Measurements from ENCODE around the gene SGCD. TPM values are rescaled to one million over a fixed set of nuclear protein-coding genes. Genes with fewer than 3 reads are reported as not detected.

SGCD gene
- polyA plus RNA-seq (2013, experiment 1 of 2): 0.51 TPM
- 0.63 TPM for polyA plus RNA-seq (2013, experiment 2 of 2)

- no peaks in the 10 kb centered on the region for H3K79me1 ChIP-seq (replicated peaks; ENCODE audit: low read length, poor library complexity, severe bottlenecking)
- H4K91ac ChIP-seq (ENCODE audit: low read length): no peak within 1 kb of the TSS
- no peak within 1 kb of the TSS for H2BK15ac ChIP-seq (ENCODE audit: low read depth, poor library complexity, severe bottlenecking)
- no peak within 1 kb of the TSS for H3K27ac ChIP-seq (ENCODE audit: low read length, poor library complexity, severe bottlenecking)
- H3K23ac ChIP-seq (ENCODE audit: low read length in 2 of 2): no peak within 1 kb of the TSS
- WGBS: 79% methylated on average over 18 of the region's 18 CpGs
- H3K14ac ChIP-seq (ENCODE audit: low read length in 2 of 2): no peak within 1 kb of the TSS
- H3K4ac ChIP-seq (ENCODE audit: low read depth in 1 of 2, low read length in 2 of 2): no peak within 1 kb of the TSS
- H2AFZ ChIP-seq (ENCODE audit: low read depth, low read length): no peak within 1 kb of the TSS
- H3K4me1 ChIP-seq (ENCODE audit: control insufficient read depth, insufficient read depth, low read depth, low read length): peaks cover 3% of the 10 kb centered on the region
- DNase-seq: peak; percentile 9
- peak within 1 kb of the TSS; percentile 94 for H3K9ac ChIP-seq (ENCODE audit: low read length)
- H3K36me3 ChIP-seq (ENCODE audit: control insufficient read depth in 1 of 2, insufficient read depth in 2 of 2, low read depth in 1 of 2, low read length in 2 of 2): peaks cover 0 to 4% of the 10 kb centered on the region in 2 experiments
- peak within 1 kb of the TSS in 1 of 2 experiments; percentile 84 for H3K4me3 ChIP-seq (ENCODE audit: insufficient read depth in 1 of 2, low read depth in 1 of 2, low read length in 2 of 2)
- no peaks in the 10 kb centered on the region for H3K27me3 ChIP-seq (ENCODE audit: control insufficient read depth in 1 of 2, insufficient read depth in 1 of 2, low read length in 2 of 2)
- no peak within 1 kb of the TSS for H3K18ac ChIP-seq (ENCODE audit: low read depth in 1 of 2, low read length in 2 of 2)
- no peak within 1 kb of the TSS for H4K8ac ChIP-seq (ENCODE audit: low read length)
- H2BK5ac ChIP-seq (ENCODE audit: low read depth, low read length, poor library complexity, severe bottlenecking): no peak within 1 kb of the TSS
- H3K9me3 ChIP-seq (ENCODE audit: control insufficient read depth, low read length): no peaks in the 10 kb centered on the region
- H3K4me2 ChIP-seq (ENCODE audit: low read length, poor library complexity, severe bottlenecking): peak within 1 kb of the TSS; percentile 10
- H2AK5ac ChIP-seq (ENCODE audit: low read length, severe bottlenecking): no peak within 1 kb of the TSS
- H2BK120ac ChIP-seq (ENCODE audit: low read depth, low read length): no peak within 1 kb of the TSS
- no peak within 1 kb of the TSS for H2BK12ac ChIP-seq (ENCODE audit: low read length in 2 of 2)
These were observed at the start of gene SGCD for GRCh38 chr5:156326718-156327259. TSS of gene SGCD (plus strand) at chr5:156327164.

GRCh38 chr5:156277290-156277689 lies 49.7 kb upstream of the SGCD start:
- H3K14ac ChIP-seq (ENCODE audit: low read length in 2 of 2): no peak overlapping the region
- no peaks in the 10 kb centered on the region for H3K27me3 ChIP-seq (ENCODE audit: control insufficient read depth in 1 of 2, insufficient read depth in 1 of 2, low read length in 2 of 2)
- H3K9me3 ChIP-seq (ENCODE audit: control insufficient read depth, low read length): no peaks in the 10 kb centered on the region
- H3K18ac ChIP-seq (ENCODE audit: low read depth in 1 of 2, low read length in 2 of 2): no peak overlapping the region
- no peak for DNase-seq
- no peak overlapping the region for H3K23ac ChIP-seq (ENCODE audit: low read length in 2 of 2)
- H3K4ac ChIP-seq (ENCODE audit: low read depth in 1 of 2, low read length in 2 of 2): no peak overlapping the region
- H2BK120ac ChIP-seq (ENCODE audit: low read depth, low read length): no peak overlapping the region
- no peak overlapping the region for H4K8ac ChIP-seq (ENCODE audit: low read length)
- no peak overlapping the region for H3K4me2 ChIP-seq (ENCODE audit: low read length, poor library complexity, severe bottlenecking)
- H2AK5ac ChIP-seq (ENCODE audit: low read length, severe bottlenecking): no peak overlapping the region
- no peak overlapping the region for H2BK5ac ChIP-seq (ENCODE audit: low read depth, low read length, poor library complexity, severe bottlenecking)
- H3K4me3 ChIP-seq (ENCODE audit: insufficient read depth in 1 of 2, low read depth in 1 of 2, low read length in 2 of 2): no peak overlapping the region
- no peak overlapping the region for H3K27ac ChIP-seq (ENCODE audit: low read length, poor library complexity, severe bottlenecking)
- no peaks in the 10 kb centered on the region for H3K36me3 ChIP-seq (ENCODE audit: control insufficient read depth in 1 of 2, insufficient read depth in 2 of 2, low read depth in 1 of 2, low read length in 2 of 2)
- no peak overlapping the region for H2BK15ac ChIP-seq (ENCODE audit: low read depth, poor library complexity, severe bottlenecking)
- no peaks in the 10 kb centered on the region for H3K79me1 ChIP-seq (replicated peaks; ENCODE audit: low read length, poor library complexity, severe bottlenecking)
- no peak overlapping the region for H3K9ac ChIP-seq (ENCODE audit: low read length)
- no peak overlapping the region for H4K91ac ChIP-seq (ENCODE audit: low read length)
- H3K4me1 ChIP-seq (ENCODE audit: control insufficient read depth, insufficient read depth, low read depth, low read length): no peaks in the 10 kb centered on the region
- H2BK12ac ChIP-seq (ENCODE audit: low read length in 2 of 2): no peak overlapping the region
- 84% methylated on average over 2 of the region's 2 CpGs for WGBS
- no peak overlapping the region for H2AFZ ChIP-seq (ENCODE audit: low read depth, low read length)

- DNase-seq: no peak
- Histone ChIP-seq H2BK120ac (ENCODE audit: low read depth, low read length) (no peak overlapping the region), H3K23ac (ENCODE audit: low read length in 2 of 2) (no peak overlapping the region), H3K14ac (ENCODE audit: low read length in 2 of 2) (no peak overlapping the region), H3K4me2 (ENCODE audit: low read length, poor library complexity, severe bottlenecking) (no peak overlapping the region), H3K9me3 (ENCODE audit: control insufficient read depth, low read length) (no peaks in the 10 kb centered on the region), H3K4ac (ENCODE audit: low read depth in 1 of 2, low read length in 2 of 2) (no peak overlapping the region), H3K36me3 (ENCODE audit: control insufficient read depth in 1 of 2, insufficient read depth in 2 of 2, low read depth in 1 of 2, low read length in 2 of 2) (no peaks in the 10 kb centered on the region), H4K8ac (ENCODE audit: low read length) (no peak overlapping the region), H3K9ac (ENCODE audit: low read length) (no peak overlapping the region), H4K91ac (ENCODE audit: low read length) (no peak overlapping the region), H3K27ac (ENCODE audit: low read length, poor library complexity, severe bottlenecking) (no peak overlapping the region), H2AFZ (ENCODE audit: low read depth, low read length) (no peak overlapping the region), H2AK5ac (ENCODE audit: low read length, severe bottlenecking) (no peak overlapping the region), H2BK5ac (ENCODE audit: low read depth, low read length, poor library complexity, severe bottlenecking) (no peak overlapping the region), H3K4me3 (ENCODE audit: insufficient read depth in 1 of 2, low read depth in 1 of 2, low read length in 2 of 2) (no peak overlapping the region), H2BK12ac (ENCODE audit: low read length in 2 of 2) (no peak overlapping the region), H3K4me1 (ENCODE audit: control insufficient read depth, insufficient read depth, low read depth, low read length) (no peaks in the 10 kb centered on the region), H3K79me1 (replicated peaks; ENCODE audit: low read length, poor library complexity, severe bottlenecking) (no peaks in the 10 kb centered on the region), H2BK15ac (ENCODE audit: low read depth, poor library complexity, severe bottlenecking) (no peak overlapping the region), H3K27me3 (ENCODE audit: control insufficient read depth in 1 of 2, insufficient read depth in 1 of 2, low read length in 2 of 2) (no peaks in the 10 kb centered on the region), H3K18ac (ENCODE audit: low read depth in 1 of 2, low read length in 2 of 2) (no peak overlapping the region)
- no CpG with 5 or more reads among the region's 1 CpG for WGBS
These were observed 31.5 kb upstream of the SGCD start for GRCh38 chr5:156295431-156295830.

GRCh38 chr5:156310115-156310514 lies 16.8 kb upstream of the SGCD start:
- Histone ChIP-seq H3K4me3 (ENCODE audit: insufficient read depth in 1 of 2, low read depth in 1 of 2, low read length in 2 of 2) (no peak overlapping the region), H3K4ac (ENCODE audit: low read depth in 1 of 2, low read length in 2 of 2) (no peak overlapping the region), H3K9me3 (ENCODE audit: control insufficient read depth, low read length) (peaks cover 4% of the 10 kb centered on the region), H4K8ac (ENCODE audit: low read length) (no peak overlapping the region), H3K4me1 (ENCODE audit: control insufficient read depth, insufficient read depth, low read depth, low read length) (no peaks in the 10 kb centered on the region), H3K23ac (ENCODE audit: low read length in 2 of 2) (no peak overlapping the region), H2BK120ac (ENCODE audit: low read depth, low read length) (no peak overlapping the region), H2AFZ (ENCODE audit: low read depth, low read length) (no peak overlapping the region), H3K14ac (ENCODE audit: low read length in 2 of 2) (no peak overlapping the region), H3K27me3 (ENCODE audit: control insufficient read depth in 1 of 2, insufficient read depth in 1 of 2, low read length in 2 of 2) (no peaks in the 10 kb centered on the region), H2BK15ac (ENCODE audit: low read depth, poor library complexity, severe bottlenecking) (no peak overlapping the region), H2BK5ac (ENCODE audit: low read depth, low read length, poor library complexity, severe bottlenecking) (no peak overlapping the region), H3K36me3 (ENCODE audit: control insufficient read depth in 1 of 2, insufficient read depth in 2 of 2, low read depth in 1 of 2, low read length in 2 of 2) (no peaks in the 10 kb centered on the region), H2BK12ac (ENCODE audit: low read length in 2 of 2) (no peak overlapping the region), H3K27ac (ENCODE audit: low read length, poor library complexity, severe bottlenecking) (no peak overlapping the region), H3K4me2 (ENCODE audit: low read length, poor library complexity, severe bottlenecking) (no peak overlapping the region), H2AK5ac (ENCODE audit: low read length, severe bottlenecking) (no peak overlapping the region), H3K18ac (ENCODE audit: low read depth in 1 of 2, low read length in 2 of 2) (no peak overlapping the region), H3K79me1 (replicated peaks; ENCODE audit: low read length, poor library complexity, severe bottlenecking) (no peaks in the 10 kb centered on the region), H3K9ac (ENCODE audit: low read length) (no peak overlapping the region), H4K91ac (ENCODE audit: low read length) (no peak overlapping the region)
- WGBS: 82% methylated on average over 4 of the region's 4 CpGs
- DNase-seq: no peak

All from mesenchymal stem cell (in vitro differentiated cells and primary cell).